Suprapubic skin (tissue), 4 donors: ENCODE measurements around the gene ANO3. TPM values are rescaled to one million over a fixed set of nuclear protein-coding genes. Genes with fewer than 3 reads are reported as not detected.
A peak's percentile ranks its signal among the peaks of the same experiment; 100 is the strongest.

Source experiments
- DNase-seq, 2 donors: peaks; one replicate each; pipeline ENCODE4 v3.0.0-alpha.2; 2019; ENCODE audit warnings: low spot score in 2 of 2
- H3K27ac ChIP-seq: fragments of 200-600 bp; sonication (generic); one replicate; pipeline ENCODE4 v1.5.1; 2019
- H3K27me3 ChIP-seq: fragments of 200-600 bp; sonication (generic); one replicate; pipeline ENCODE4 v1.5.1; 2019
- H3K36me3 ChIP-seq: fragments of 200-600 bp; sonication (generic); one replicate; pipeline ENCODE4 v1.5.1; 2019
- H3K4me1 ChIP-seq: fragments of 200-600 bp; sonication (generic); one replicate; pipeline ENCODE4 v1.5.1; 2019
- H3K4me3 ChIP-seq: fragments of 200-600 bp; sonication (generic); one replicate; pipeline ENCODE4 v1.5.1; 2019; ENCODE audit warnings: mild to moderate bottlenecking
- H3K9me3 ChIP-seq: fragments of 200-600 bp; sonication (generic); one replicate; pipeline ENCODE4 v1.5.1; 2019
- CTCF ChIP-seq, 2 donors: fragments of 200-600 bp in 1 of 2; fragments of 450-650 bp in 1 of 2; sonication (generic) in 1 of 2; IDR thresholded peaks; one replicate each; pipeline ENCODE4 v1.5.1; 2016 to 2019; ENCODE audit warnings: antibody characterized with exemption in 2 of 2, mild to moderate bottlenecking in 1 of 2, moderate library complexity in 1 of 2
- EP300 ChIP-seq: sonication (generic); formaldehyde crosslinking; IDR thresholded peaks from one replicate; pipeline ENCODE4 v1.6.1; 2017; ENCODE audit warnings: antibody characterized with exemption
- POLR2A ChIP-seq, 2 donors: fragments of 450-650 bp; IDR thresholded peaks; one replicate each; pipeline ENCODE4 v1.6.1; 2017; ENCODE audit warnings: antibody characterized with exemption in 2 of 2, mild to moderate bottlenecking in 2 of 2, moderate library complexity in 2 of 2
- POLR2AphosphoS5 ChIP-seq, 3 donors: sonication (generic); formaldehyde crosslinking; IDR thresholded peaks; one replicate each; pipeline ENCODE4 v1.6.1; 2017; ENCODE audit warnings: antibody characterized with exemption in 3 of 3
- WGBS: methylation state at CpG from one replicate; pipeline ENCODE4 v1.1.5; 2018; 5-methylcytosine and 5-hydroxymethylcytosine counted together
- total RNA-seq, 4 donors: library from RNA; depleted of rRNA; stranded (reverse); fragments of >200 nt; gene quantifications; one replicate each; pipeline ENCODE4 v1.1.0, GENCODE V29; 2016

The ANO3 gene
- total RNA-seq, 4 donors from 2014 or later: 0.08 to 0.29 (median 0.16) TPM; not detected in 1

- 86% methylated on average over 2 of the region's 2 CpGs for WGBS
- Histone ChIP-seq H3K27me3 (no peaks in the 10 kb centered on the region), H3K4me1 (no peaks in the 10 kb centered on the region), H3K36me3 (no peaks in the 10 kb centered on the region), H3K27ac (no peak overlapping the region), H3K4me3 (no peak overlapping the region), H3K9me3 (no peaks in the 10 kb centered on the region)
- TF ChIP-seq POLR2A (IDR thresholded peaks at IDR 0.05) (no peak), CTCF (IDR thresholded peaks at IDR 0.05) (no peak), EP300 (no peak), POLR2AphosphoS5 (IDR thresholded peaks at IDR 0.05) (no peak)
- DNase-seq: no peak
Observed at GRCh38 chr11:26613759-26614158, 281.8 kb downstream of the ANO3 start.

DNA sequence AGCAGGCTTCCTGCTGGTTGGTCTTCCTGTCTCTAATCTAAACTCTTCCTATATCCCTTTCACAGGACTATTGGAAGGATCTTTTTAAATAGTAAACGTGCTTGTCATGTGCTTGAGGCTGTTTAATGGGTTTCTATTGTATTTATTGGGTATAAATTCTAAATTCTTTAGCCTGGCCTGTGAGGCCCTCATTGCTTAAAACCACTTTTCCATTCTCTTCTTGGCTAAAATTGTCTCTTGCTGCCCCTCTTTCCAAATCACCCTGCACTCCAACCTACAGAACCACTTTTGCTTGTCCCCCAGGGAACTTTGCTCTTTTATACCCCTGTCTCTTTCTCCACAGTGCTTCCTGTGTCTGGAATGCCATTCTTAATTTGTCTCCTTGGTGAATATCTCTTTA, 286.5 kb downstream of the ANO3 start:
- no peaks in the 10 kb centered on the region for H3K9me3 ChIP-seq
- no peaks in the 10 kb centered on the region for H3K36me3 ChIP-seq
- no peaks in the 10 kb centered on the region for H3K27me3 ChIP-seq
- 67% methylated on average over 1 of the region's 1 CpG for WGBS
- H3K27ac ChIP-seq: no peak overlapping the region
- no peak for TF ChIP-seq CTCF (IDR thresholded peaks at IDR 0.05)
- TF ChIP-seq POLR2AphosphoS5 (IDR thresholded peaks at IDR 0.05): no peak
- no peak for TF ChIP-seq POLR2A (IDR thresholded peaks at IDR 0.05)
- no peak for TF ChIP-seq EP300
- H3K4me1 ChIP-seq: peaks cover 8% of the 10 kb centered on the region
- no peak overlapping the region for H3K4me3 ChIP-seq
- DNase-seq: no peak

GRCh38 chr11:26620282-26621045, 288.5 kb downstream of the ANO3 start:
- Histone ChIP-seq H3K27me3 (no peaks in the 10 kb centered on the region), H3K4me3 (no peak overlapping the region), H3K36me3 (no peaks in the 10 kb centered on the region), H3K9me3 (no peaks in the 10 kb centered on the region), H3K27ac (peak overlapping the region; percentile 63), H3K4me1 (peaks cover 8% of the 10 kb centered on the region)
- WGBS: 98% methylated on average over 1 of the region's 1 CpG
- TF ChIP-seq EP300: no peak
- TF ChIP-seq POLR2A (IDR thresholded peaks at IDR 0.05): no peak
- TF ChIP-seq POLR2AphosphoS5 (IDR thresholded peaks at IDR 0.05): no peak
- no peak for TF ChIP-seq CTCF (IDR thresholded peaks at IDR 0.05)
- no peak for DNase-seq

DNA sequence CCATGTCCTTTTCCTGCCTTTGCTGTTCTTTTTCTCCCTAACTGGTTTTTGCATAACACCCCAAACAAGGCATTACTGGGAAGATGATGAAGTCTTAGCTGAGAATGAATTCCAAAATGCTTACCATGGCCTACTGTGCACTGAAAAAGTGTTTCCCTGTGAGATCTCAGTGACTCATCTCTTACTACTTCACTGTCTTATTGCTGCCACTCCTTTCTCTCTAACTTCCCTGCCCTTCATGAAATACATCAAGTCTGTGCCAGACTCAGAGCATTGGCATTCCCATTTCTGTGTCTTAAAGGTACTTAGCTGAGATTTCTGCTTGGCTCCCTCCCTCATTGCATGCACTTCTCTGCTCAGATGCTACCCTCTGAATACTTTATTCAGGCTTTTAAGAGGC, 289.2 kb downstream of the ANO3 start:
- Histone ChIP-seq H3K27ac (peak overlapping the region; percentile 63), H3K4me3 (no peak overlapping the region), H3K4me1 (peaks cover 8% of the 10 kb centered on the region), H3K27me3 (no peaks in the 10 kb centered on the region), H3K36me3 (no peaks in the 10 kb centered on the region), H3K9me3 (no peaks in the 10 kb centered on the region)
- DNase-seq: no peak
- TF ChIP-seq POLR2A (IDR thresholded peaks at IDR 0.05): no peak
- no peak for TF ChIP-seq POLR2AphosphoS5 (IDR thresholded peaks at IDR 0.05)
- no peak for TF ChIP-seq CTCF (IDR thresholded peaks at IDR 0.05)
- TF ChIP-seq EP300: no peak

DNA sequence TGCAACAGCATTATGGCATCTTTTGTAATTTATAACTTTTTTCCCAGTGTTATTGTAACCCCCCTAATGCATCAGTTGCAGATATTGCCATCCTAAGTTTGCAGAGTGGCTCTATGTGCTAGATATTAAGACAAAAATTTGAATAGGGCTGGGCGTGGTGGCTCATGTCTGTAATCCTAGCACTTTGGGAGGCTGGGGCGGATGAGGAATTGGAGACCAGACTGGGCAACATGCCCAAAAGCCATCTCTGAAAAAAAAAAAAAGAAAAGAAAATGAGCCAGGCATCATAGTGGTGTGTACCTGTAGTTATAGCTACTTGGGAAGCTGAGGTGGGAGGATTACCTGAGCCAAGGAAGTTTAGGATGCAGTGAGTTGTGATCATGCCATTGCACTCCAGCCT, 290.3 kb downstream of the ANO3 start:
- H3K4me1 ChIP-seq: peaks cover 8% of the 10 kb centered on the region
- 68% methylated on average over 2 of the region's 2 CpGs for WGBS
- H3K27ac ChIP-seq: no peak overlapping the region
- no peak for DNase-seq
- H3K9me3 ChIP-seq: no peaks in the 10 kb centered on the region
- H3K36me3 ChIP-seq: no peaks in the 10 kb centered on the region
- H3K27me3 ChIP-seq: no peaks in the 10 kb centered on the region
- no peak for TF ChIP-seq POLR2A (IDR thresholded peaks at IDR 0.05)
- TF ChIP-seq POLR2AphosphoS5 (IDR thresholded peaks at IDR 0.05): no peak
- TF ChIP-seq CTCF (IDR thresholded peaks at IDR 0.05): no peak
- TF ChIP-seq EP300: no peak
- no peak overlapping the region for H3K4me3 ChIP-seq
